ENCODE measurements around the gene ST6GAL2.

GRCh38 chr2:106878206-106878605 lies 7.8 kb downstream of the ST6GAL2 start:
- TF ChIP-seq CTCF (IDR thresholded peaks at IDR 0.05; ENCODE audit: low read depth, low read length, poor library complexity, severe bottlenecking) (no peak), EZH2phosphoT487 (IDR thresholded peaks at IDR 0.05; ENCODE audit: borderline replicate concordance, low read length) (no peak)

All from DOHH2 (cell line).